ENCODE data around the gene C19orf85.
A peak's percentile ranks its signal among the peaks of the same experiment; 100 is the strongest.

C19orf85 gene

DNA sequence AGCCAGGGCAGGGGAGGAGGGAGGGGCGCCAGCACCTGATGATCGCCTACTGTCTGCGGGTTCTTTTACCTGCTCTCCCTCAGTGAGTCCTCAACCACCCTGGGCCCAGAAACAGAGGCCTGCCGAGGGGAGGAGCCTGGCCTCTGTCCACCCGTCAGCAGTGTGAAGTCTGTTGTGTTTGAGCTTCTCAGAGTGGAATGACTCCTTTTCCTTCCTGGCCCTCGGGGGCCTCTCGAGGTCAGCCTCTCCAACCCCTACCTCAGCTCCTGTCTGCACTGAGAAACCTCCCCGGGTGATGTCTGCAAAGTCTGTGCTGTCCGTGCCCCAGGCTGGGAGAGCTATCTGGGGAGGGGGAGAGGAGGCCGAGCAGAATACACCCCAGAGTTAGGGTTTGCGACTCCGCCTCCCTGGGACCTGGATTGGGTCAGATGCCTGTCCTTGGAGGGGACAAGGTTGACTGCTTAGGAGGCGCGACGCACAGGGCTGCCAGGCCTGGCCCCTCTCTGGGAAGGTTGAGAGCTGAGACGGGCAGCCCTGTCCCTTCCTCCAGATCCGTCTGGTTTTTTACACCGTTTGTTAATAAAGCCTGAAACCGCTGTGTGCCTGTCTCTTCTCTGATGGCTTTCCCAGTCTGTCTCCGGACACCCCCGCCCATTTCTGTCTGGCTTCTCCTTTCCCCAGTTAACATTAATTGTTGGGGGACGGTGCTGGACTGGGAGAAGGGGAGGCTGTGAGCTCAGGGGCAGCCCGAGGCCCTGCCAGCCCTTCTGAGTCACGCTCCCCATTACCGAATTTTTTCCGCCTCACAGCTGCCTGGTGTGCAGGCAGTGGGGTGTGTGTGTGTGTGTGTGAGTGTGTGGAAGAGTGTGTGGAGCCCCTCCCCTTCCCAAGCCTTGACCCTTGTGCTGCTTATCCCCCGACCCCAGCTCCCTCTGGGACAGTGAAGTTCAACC lies 22.7 kb upstream of the C19orf85 start:
- in situ Hi-C loops (cut with HindIII; ENCODE audit: low pct_unique_long_range_greater_than_20kb, low sequenced_read_pairs), result no loop called here
- DNase-seq (ENCODE audit: low read depth in 1 of 2, low spot score in 1 of 2), result peak; percentile 55 to 69
- no peak for TF ChIP-seq JUND (IDR thresholded peaks at IDR 0.05; ENCODE audit: low read depth)

DNA sequence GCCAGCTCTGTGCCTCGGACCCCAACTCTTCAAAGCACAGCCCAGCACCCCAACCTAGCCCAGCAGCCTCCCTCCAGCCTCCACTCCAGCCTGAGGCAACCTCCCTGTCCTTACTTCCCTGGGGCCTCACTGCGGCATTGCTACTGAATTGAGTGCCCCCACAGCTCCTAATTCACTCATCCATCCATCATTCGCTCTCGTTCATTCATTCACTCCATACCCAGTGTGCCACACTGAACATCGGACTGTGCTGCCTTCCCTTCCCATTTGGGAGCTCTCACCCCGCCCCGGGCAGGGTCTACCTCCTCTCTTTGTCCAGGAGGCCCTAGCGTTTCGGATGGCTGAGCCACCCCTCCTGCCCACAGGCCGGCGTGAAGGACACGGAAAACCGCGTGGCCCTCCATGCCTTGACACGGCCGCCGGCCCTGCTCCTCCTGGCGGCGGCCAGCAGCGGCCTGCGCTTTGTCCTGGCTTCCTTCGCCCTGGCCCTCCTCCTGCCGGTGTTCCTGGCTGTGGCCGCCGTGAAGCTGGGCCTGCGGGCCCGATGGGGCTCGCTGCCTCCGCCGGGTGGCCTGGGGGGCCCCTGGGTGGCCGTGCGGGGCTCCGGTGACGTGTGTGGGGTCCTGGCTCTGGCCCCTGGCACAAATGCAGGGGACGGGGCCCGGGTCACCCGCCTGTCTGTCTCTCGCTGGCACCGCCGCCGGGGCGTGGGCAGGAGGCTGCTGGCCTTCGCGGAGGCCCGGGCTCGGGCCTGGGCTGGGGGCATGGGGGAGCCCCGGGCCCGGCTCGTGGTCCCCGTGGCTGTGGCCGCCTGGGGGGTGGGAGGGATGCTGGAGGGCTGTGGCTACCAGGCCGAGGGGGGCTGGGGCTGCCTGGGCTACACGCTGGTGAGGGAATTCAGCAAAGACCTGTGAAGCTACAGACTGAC lies 21.8 kb upstream of the C19orf85 start:
- TF ChIP-seq JUND (IDR thresholded peaks at IDR 0.05; ENCODE audit: low read depth), result no peak
- in situ Hi-C loops (cut with HindIII; ENCODE audit: low pct_unique_long_range_greater_than_20kb, low sequenced_read_pairs), result no loop called here
- no peak for DNase-seq (ENCODE audit: low read depth in 1 of 2, low spot score in 1 of 2)

DNA sequence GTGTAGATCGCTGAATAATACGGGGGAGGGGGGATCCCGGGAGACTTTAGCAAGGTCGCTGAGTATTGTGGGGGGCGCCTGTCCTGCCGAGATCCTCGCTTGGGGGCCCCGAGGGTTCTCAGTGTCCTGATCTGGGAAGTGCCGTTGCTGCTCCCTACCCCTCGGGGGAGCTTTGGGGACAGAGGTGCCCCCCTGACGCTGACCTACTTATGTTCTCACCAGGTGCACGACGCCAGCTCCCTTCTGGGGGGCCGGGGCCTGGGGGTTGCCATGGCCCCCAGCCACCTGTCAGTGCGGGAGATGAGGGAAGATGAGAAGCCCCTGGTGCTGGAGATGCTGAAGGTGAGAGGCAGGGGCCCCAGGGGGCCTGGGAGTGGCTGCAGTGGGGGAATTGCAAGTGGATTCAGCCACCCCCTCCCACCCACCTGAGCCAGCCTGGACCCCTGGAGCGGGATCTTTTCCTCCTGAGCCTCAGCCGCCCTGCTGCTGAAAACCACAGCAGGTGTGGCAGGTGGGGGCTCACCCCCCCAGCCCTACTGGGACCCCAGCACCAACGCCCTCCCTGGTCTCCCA lies 21.0 kb upstream of the C19orf85 start:
- DNase-seq (ENCODE audit: low read depth in 1 of 2, low spot score in 1 of 2), result no peak
- TF ChIP-seq JUND (IDR thresholded peaks at IDR 0.05; ENCODE audit: low read depth), result no peak
- in situ Hi-C loops (cut with HindIII; ENCODE audit: low pct_unique_long_range_greater_than_20kb, low sequenced_read_pairs), result no loop called here

DNA sequence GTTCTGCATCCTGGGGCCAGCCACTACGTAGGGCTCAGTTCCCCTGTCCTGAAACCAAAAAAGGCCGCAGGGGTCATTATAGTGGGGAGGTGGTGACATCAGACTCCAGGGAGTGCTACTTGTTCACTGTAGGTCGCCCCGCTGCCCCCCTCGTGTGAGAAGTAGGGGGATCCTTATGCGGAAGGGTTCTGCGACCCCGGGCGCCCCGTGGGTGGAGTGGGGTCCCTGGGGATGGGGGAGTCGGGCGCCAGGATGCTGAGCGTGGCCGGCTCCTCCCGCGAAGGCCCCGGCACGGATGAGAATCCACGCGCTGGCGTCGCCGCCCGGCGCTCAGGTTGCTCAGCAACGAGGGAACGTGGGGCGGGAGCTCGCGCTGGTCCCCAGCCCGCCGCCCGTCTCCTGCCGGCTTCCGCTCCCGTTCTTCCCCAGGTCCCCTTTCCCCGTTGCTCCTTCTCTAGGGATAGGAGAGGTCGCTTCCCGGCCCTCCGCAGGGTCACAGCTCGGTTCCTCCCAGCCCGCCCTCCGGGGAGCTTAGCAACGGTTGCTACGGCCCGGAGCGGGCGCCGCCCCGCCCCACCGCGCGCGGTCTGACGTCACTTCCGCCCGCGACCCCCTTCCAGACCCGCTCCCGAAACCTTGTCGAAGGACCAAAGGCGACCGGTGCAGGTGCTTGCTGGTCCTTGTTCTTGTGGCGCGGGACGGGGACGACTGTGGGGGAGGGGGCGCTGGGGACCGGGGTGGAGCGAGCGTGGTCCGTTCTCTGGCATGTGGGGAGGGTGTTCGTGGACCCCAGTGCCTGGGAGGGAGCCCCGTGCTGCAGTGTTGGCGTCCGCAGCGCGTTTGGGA lies 20.3 kb upstream of the C19orf85 start, which contains the start of gene NAT14:
Gene NAT14 (plus strand): TSS at position 596 of the 846 bp plus-strand sequence. CDS start 521 bp downstream, outside the sequence.
- in situ Hi-C loops (cut with HindIII; ENCODE audit: low pct_unique_long_range_greater_than_20kb, low sequenced_read_pairs), result no loop called here
- DNase-seq (ENCODE audit: low read depth in 1 of 2, low spot score in 1 of 2), result peak; percentile 53 to 86
- TF ChIP-seq JUND (IDR thresholded peaks at IDR 0.05; ENCODE audit: low read depth), result no peak

DNA sequence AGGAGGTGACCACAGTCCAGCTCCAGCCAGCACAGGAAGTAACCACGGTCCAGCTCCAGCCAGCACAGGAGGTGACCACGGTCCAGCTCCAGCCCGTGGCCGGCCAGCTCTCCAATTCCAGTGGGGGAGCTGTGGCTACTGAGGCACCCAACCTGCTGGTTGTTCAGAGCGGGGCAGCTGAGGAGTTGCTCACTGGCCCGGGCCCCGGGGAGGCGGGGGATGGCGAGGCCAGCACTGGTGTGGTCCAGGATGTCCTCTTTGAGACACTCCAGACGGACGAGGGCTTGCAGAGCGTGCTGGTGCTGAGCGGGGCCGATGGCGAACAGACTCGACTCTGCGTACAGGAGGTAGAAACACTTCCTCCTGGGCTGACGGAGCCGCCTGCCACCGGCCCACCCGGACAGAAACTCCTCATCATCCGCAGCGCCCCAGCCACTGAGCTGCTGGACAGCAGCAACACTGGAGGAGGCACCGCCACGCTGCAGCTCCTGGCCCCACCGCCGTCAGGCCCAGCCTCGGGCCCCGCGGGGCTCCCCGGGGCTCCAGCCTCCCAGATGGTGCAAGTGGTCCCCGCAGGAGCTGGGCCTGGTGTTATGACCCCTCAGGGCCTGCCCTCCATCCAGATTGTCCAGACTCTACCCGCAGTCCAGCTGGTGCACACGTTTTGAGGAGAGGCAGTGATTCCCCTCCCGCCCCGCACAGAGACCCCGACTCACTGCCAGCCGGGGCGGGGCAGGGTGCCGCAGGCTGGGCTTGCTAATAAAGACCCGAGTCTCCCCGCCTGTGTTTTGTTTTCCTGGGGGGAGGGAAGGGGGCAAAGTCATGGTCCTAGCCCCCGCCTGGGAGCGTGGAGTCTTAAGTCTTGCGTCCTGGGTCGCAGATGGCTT lies 19.4 kb upstream of the C19orf85 start:
- DNase-seq (ENCODE audit: low read depth in 1 of 2, low spot score in 1 of 2), result no peak
- no peak for TF ChIP-seq JUND (IDR thresholded peaks at IDR 0.05; ENCODE audit: low read depth)
- in situ Hi-C loops (cut with HindIII; ENCODE audit: low pct_unique_long_range_greater_than_20kb, low sequenced_read_pairs), result no loop called here

DNA sequence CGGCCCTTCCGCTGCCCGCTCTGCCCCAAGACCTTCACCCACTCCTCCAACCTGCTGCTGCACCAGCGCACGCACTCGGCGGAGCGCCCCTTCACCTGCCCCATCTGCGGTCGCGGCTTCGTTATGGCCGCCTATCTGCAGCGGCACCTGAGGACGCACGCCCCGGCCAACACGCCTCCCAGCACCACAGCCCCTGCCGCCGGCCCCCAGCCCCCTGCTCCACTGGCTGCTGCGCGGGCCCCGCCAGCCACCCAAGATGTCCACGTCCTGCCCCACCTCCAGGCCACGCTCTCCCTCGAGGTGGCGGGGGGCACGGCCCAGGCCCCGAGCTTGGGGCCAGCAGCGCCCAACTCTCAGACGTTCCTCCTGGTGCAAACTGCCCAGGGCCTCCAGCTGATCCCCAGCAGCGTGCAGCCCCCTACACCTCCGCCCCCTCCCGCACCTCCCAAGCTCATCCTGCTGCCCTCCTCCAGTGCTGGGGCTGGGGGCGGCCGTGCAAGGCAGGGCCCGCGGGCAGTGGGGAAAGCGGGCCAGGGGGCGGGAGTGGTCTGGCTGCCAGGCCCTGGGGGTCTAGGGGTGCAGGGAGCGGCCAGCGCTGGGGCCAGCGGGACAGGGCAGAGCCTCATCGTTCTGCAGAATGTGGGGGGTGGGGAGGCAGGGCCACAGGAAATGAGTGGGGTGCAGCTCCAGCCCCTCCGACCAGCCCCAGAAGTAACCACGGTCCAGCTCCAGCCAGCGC lies 18.6 kb upstream of the C19orf85 start:
- TF ChIP-seq JUND (IDR thresholded peaks at IDR 0.05; ENCODE audit: low read depth), result no peak
- DNase-seq (ENCODE audit: low read depth in 1 of 2, low spot score in 1 of 2), result no peak
- in situ Hi-C loops (cut with HindIII; ENCODE audit: low pct_unique_long_range_greater_than_20kb, low sequenced_read_pairs), result no loop called here

DNA sequence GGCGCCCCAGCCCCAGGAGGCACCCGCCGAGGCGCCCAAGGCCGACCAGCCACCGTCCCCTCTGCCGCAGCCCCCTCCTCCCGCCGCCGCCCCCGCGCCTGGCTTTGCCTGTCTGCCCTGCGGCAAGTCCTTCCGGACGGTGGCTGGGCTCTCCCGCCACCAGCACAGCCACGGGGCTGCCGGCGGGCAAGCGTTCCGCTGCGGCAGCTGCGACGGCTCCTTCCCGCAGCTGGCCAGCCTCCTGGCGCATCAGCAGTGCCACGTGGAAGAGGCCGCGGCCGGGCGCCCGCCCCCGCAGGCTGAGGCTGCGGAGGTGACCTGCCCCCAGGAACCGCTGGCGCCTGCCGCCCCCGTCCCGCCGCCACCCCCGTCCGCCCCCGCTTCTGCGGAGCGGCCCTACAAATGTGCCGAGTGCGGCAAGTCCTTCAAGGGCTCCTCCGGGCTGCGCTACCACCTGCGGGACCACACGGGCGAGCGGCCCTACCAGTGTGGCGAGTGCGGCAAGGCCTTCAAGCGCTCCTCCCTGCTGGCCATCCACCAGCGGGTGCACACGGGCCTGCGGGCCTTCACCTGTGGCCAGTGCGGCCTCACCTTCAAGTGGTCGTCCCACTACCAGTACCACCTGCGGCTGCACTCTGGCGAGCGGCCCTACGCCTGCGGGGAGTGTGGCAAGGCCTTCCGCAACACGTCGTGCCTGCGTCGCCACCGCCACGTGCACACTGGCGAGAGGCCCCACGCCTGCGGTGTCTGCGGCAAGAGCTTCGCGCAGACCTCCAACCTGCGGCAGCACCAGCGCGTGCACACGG lies 17.8 kb upstream of the C19orf85 start:
- no peak for DNase-seq (ENCODE audit: low read depth in 1 of 2, low spot score in 1 of 2)
- TF ChIP-seq JUND (IDR thresholded peaks at IDR 0.05; ENCODE audit: low read depth), result no peak
- in situ Hi-C loops (cut with HindIII; ENCODE audit: low pct_unique_long_range_greater_than_20kb, low sequenced_read_pairs), result no loop called here

DNA sequence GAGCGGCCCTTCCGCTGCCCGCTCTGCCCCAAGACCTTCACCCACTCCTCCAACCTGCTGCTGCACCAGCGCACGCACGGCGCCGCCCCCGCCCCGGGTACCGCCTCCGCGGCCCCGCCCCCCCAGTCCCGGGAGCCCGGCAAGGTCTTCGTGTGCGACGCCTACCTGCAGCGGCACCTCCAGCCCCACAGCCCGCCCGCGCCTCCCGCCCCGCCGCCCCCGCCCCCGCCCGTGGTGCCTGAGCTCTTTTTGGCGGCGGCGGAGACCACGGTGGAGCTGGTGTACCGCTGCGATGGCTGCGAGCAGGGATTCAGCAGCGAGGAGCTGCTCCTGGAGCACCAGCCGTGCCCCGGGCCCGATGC lies 17.2 kb upstream of the C19orf85 start:
- no peak for TF ChIP-seq JUND (IDR thresholded peaks at IDR 0.05; ENCODE audit: low read depth)
- in situ Hi-C loops (cut with HindIII; ENCODE audit: low pct_unique_long_range_greater_than_20kb, low sequenced_read_pairs), result no loop called here
- no peak for DNase-seq (ENCODE audit: low read depth in 1 of 2, low spot score in 1 of 2)

DNA sequence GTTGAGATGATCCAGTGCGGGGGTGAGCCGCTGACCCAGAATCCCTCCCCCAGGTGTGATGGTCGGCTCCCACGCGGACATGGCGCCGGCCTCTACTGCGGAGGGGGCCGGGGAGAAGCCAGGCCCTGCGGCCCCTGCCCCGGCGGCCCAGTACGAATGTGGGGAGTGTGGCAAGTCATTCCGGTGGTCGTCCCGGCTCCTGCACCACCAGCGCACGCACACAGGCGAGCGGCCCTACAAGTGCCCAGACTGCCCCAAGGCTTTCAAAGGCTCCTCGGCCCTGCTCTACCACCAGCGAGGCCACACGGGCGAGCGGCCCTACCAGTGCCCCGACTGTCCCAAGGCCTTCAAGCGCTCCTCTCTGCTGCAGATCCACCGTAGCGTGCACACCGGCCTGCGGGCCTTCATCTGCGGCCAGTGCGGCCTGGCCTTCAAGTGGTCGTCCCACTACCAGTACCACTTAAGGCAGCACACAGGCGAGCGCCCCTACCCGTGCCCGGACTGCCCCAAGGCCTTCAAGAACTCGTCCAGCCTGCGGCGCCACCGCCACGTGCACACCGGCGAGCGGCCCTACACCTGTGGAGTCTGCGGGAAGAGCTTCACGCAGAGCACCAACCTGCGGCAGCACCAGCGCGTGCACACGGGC lies 16.7 kb upstream of the C19orf85 start:
- in situ Hi-C loops (cut with HindIII; ENCODE audit: low pct_unique_long_range_greater_than_20kb, low sequenced_read_pairs), result no loop called here
- TF ChIP-seq JUND (IDR thresholded peaks at IDR 0.05; ENCODE audit: low read depth), result no peak
- no peak for DNase-seq (ENCODE audit: low read depth in 1 of 2, low spot score in 1 of 2)
